Osteoblast (primary cell): ENCODE data around the gene SIRPG. TPM values are rescaled to one million over a fixed set of nuclear protein-coding genes. Genes with fewer than 3 reads are reported as not detected.

Experiments
- DNase-seq: peaks from one replicate; pipeline ENCODE4 v3.0.0; 2011; ENCODE audit warnings: low spot score, mixed read lengths; ENCODE audit not compliant: insufficient read length; ENCODE audit errors: missing footprints
- H2AFZ ChIP-seq: 2 replicates; pipeline ENCODE4 v1.6.0; 2011; ENCODE audit warnings: mild to moderate bottlenecking, low read length
- H3K27ac ChIP-seq: 2 replicates; pipeline ENCODE4 v1.5.1; 2011; ENCODE audit warnings: mild to moderate bottlenecking, low read depth, low read length, moderate library complexity
- H3K27me3 ChIP-seq: 2 replicates; pipeline ENCODE4 v1.6.0; 2012; ENCODE audit warnings: mild to moderate bottlenecking, control low read depth, inconsistent platforms, low read length, moderate library complexity; ENCODE audit not compliant: insufficient read depth
- H3K36me3 ChIP-seq: 2 replicates; pipeline ENCODE4 v1.5.1; 2011; ENCODE audit warnings: mild to moderate bottlenecking, low read length, control low read depth, moderate library complexity; ENCODE audit not compliant: insufficient read depth
- H3K4me1 ChIP-seq: 2 replicates; pipeline ENCODE4 v1.5.1; 2011; ENCODE audit warnings: mild to moderate bottlenecking, low read length, control low read depth, moderate library complexity; ENCODE audit not compliant: insufficient read depth
- H3K4me2 ChIP-seq: 2 replicates; pipeline ENCODE4 v1.6.0; 2011; ENCODE audit warnings: mild to moderate bottlenecking, low read length; ENCODE audit not compliant: insufficient read depth
- H3K4me3 ChIP-seq: fragments of 200-600 bp; sonication (generic); 3 replicates; pipeline ENCODE4 v1.5.1; 2012; ENCODE audit warnings: mild to moderate bottlenecking, low read length, inconsistent platforms; ENCODE audit not compliant: insufficient read depth
- H3K79me2 ChIP-seq: 2 replicates; pipeline ENCODE4 v1.6.0; 2012; ENCODE audit warnings: mild to moderate bottlenecking, low read length, control low read depth, inconsistent platforms; ENCODE audit not compliant: insufficient read depth
- H3K9me3 ChIP-seq: 2 replicates; pipeline ENCODE4 v1.5.1; 2011; ENCODE audit warnings: low read depth, low read length, control low read depth
- H4K20me1 ChIP-seq: 2 replicates; pipeline ENCODE4 v1.6.0; 2012; ENCODE audit warnings: mild to moderate bottlenecking, low read length, control low read depth; ENCODE audit not compliant: insufficient read depth
- CTCF ChIP-seq: IDR thresholded peaks from 2 replicates; pipeline ENCODE4 v1.5.1; 2011; ENCODE audit warnings: mild to moderate bottlenecking, low read depth, low read length, moderate library complexity; ENCODE audit errors: extremely low read depth
- total RNA-seq: library from RNA; depleted of rRNA; stranded (reverse); fragments of >200 nt; gene quantifications from 2 replicates; pipeline ENCODE4 v1.2.3, GENCODE V29; 2012

The SIRPG gene
- total RNA-seq, 1 donor = not detected

- DNase-seq = no peak
- no peak overlapping the region for H3K4me3 ChIP-seq
- no peaks in the 10 kb centered on the region for H3K79me2 ChIP-seq
- peaks cover 18% of the 10 kb centered on the region for H3K27me3 ChIP-seq
- TF ChIP-seq CTCF = no peak
- no peak overlapping the region for H2AFZ ChIP-seq
- H4K20me1 ChIP-seq = no peaks in the 10 kb centered on the region
- H3K36me3 ChIP-seq = no peaks in the 10 kb centered on the region
- no peaks in the 10 kb centered on the region for H3K9me3 ChIP-seq
- no peak overlapping the region for H3K27ac ChIP-seq
- no peaks in the 10 kb centered on the region for H3K4me1 ChIP-seq
- H3K4me2 ChIP-seq = no peak overlapping the region
Measured at GRCh38 chr20:1628621-1629020, 29.0 kb downstream of the SIRPG start.

GRCh38 chr20:1627200-1627550 lies 30.4 kb downstream of the SIRPG start:
- Histone ChIP-seq H3K4me3 (no peak overlapping the region), H2AFZ (no peak overlapping the region), H3K27me3 (peaks cover 18% of the 10 kb centered on the region), H3K27ac (no peak overlapping the region), H4K20me1 (no peaks in the 10 kb centered on the region), H3K4me2 (no peak overlapping the region), H3K9me3 (no peaks in the 10 kb centered on the region), H3K4me1 (no peaks in the 10 kb centered on the region), H3K36me3 (no peaks in the 10 kb centered on the region), H3K79me2 (no peaks in the 10 kb centered on the region)
- peak; percentile 6 for DNase-seq
- no peak for TF ChIP-seq CTCF

DNA sequence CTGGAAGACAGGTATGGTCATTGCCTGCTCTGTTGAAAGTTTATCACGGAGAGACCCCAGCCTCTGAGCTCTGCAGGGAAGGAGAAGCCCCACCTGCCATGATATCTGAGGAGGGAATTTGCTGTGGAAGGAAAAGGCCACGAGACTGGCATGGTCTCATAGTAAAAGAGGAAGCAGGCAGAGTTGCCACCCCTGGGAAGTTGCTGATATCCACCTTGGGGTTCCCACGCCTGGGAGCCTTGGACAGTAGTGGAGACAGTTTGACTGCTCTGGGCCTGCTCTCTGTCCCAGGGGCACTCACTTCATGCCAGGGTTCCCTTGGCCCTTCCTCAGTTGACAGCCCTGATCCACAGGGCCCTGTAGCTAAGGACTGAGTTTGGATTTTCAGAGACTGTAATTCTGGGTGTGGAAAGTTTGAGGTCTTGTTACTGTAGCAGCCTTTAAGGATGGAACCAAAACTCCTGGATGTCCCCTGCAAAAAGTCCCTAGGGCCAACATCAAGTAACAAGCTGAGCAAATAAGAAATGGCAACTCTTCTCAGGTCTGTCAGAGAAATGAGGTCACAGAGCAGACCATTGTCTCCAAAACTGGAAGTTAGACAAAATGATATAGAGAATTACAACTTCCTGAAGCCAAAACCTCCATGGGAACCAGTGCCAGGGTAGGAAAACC lies 30.9 kb downstream of the SIRPG start:
- no peaks in the 10 kb centered on the region for H3K9me3 ChIP-seq
- no peak overlapping the region for H3K27ac ChIP-seq
- no peak for TF ChIP-seq CTCF
- H3K36me3 ChIP-seq = no peaks in the 10 kb centered on the region
- peaks cover 18% of the 10 kb centered on the region for H3K27me3 ChIP-seq
- no peak overlapping the region for H3K4me3 ChIP-seq
- H3K4me2 ChIP-seq = no peak overlapping the region
- no peak for DNase-seq
- H4K20me1 ChIP-seq = no peaks in the 10 kb centered on the region
- H2AFZ ChIP-seq = no peak overlapping the region
- H3K79me2 ChIP-seq = no peaks in the 10 kb centered on the region
- H3K4me1 ChIP-seq = no peaks in the 10 kb centered on the region

- H3K4me2 ChIP-seq = no peak overlapping the region
- peak; percentile 29 for DNase-seq
Measured at GRCh38 chr20:1625083-1625690, 32.4 kb downstream of the SIRPG start.

More at GRCh38 chr20:1625083-1625690, 32.4 kb downstream of the SIRPG start:
- no peaks in the 10 kb centered on the region for H4K20me1 ChIP-seq
- no peak for TF ChIP-seq CTCF
- peaks cover 31% of the 10 kb centered on the region for H3K27me3 ChIP-seq
- no peak overlapping the region for H3K27ac ChIP-seq
- H2AFZ ChIP-seq = no peak overlapping the region
- H3K36me3 ChIP-seq = no peaks in the 10 kb centered on the region
- no peaks in the 10 kb centered on the region for H3K4me1 ChIP-seq
- no peak overlapping the region for H3K4me3 ChIP-seq
- no peaks in the 10 kb centered on the region for H3K79me2 ChIP-seq
- no peaks in the 10 kb centered on the region for H3K9me3 ChIP-seq
